PC-9 (cell line): ENCODE results near the gene PLXND1.

Experiments used
- EZH2 ChIP-seq: fragments of 200-600 bp; sonication (generic); IDR thresholded peaks from 2 replicates; pipeline ENCODE4 v1.8.0; 2017; ENCODE audit warnings: antibody characterized with exemption, low read depth
- TF ChIP-seq, protein P1 (sequence below): fragments of 200-600 bp; sonication (generic); conservative IDR thresholded peaks from 2 replicates; pipeline ENCODE4 v1.6.1; 2017; ENCODE audit warnings: mixed run types, antibody characterized with exemption, mild to moderate bottlenecking, moderate library complexity

GRCh38 chr3:129575997-129576384 is 30.5 kb downstream of the PLXND1 start:
- TF ChIP-seq, protein P1, sequence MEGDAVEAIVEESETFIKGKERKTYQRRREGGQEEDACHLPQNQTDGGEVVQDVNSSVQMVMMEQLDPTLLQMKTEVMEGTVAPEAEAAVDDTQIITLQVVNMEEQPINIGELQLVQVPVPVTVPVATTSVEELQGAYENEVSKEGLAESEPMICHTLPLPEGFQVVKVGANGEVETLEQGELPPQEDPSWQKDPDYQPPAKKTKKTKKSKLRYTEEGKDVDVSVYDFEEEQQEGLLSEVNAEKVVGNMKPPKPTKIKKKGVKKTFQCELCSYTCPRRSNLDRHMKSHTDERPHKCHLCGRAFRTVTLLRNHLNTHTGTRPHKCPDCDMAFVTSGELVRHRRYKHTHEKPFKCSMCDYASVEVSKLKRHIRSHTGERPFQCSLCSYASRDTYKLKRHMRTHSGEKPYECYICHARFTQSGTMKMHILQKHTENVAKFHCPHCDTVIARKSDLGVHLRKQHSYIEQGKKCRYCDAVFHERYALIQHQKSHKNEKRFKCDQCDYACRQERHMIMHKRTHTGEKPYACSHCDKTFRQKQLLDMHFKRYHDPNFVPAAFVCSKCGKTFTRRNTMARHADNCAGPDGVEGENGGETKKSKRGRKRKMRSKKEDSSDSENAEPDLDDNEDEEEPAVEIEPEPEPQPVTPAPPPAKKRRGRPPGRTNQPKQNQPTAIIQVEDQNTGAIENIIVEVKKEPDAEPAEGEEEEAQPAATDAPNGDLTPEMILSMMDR: no peak
- no peak for TF ChIP-seq EZH2
